ENCODE measurements around the gene PPP1R18.

DNA sequence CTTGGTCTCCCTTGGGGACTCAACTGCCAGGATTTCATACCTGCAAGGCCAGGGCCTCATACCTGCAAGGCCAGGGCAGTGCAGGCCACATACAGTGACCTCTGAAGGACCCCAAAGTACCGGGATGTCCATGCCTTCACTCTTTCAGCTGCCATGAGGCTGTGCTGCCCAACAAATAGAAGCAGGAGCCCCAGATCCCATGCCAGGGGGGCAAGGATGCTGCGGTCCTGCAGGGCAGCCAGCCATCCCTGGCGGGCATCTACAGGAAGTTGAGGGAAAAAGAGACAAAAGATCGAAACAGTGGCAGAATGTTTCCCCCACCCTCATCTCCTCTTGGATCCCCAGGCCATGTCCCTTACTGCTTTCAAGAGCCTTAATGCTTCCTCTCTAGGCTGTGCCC lies 3.5 kb upstream of the PPP1R18 start:
- TF ChIP-seq POLR2AphosphoS5 (IDR thresholded peaks at IDR 0.05) = no peak
- no peak for TF ChIP-seq EP300 (IDR thresholded peaks at IDR 0.05)

All from stomach (tissue), 4 donors.